ENCODE results near the gene NBDY. TPM values are rescaled to one million over a fixed set of nuclear protein-coding genes. Genes with fewer than 3 reads are reported as not detected.
"Not testable (repeated sequence)": the region's sequence is repeated elsewhere in the genome, so short reads cannot be mapped to it uniquely, and the experiment has no call there.

The NBDY gene
- total and polyA plus RNA-seq, 2 donors (not counting 3 experiments of a cell fraction or from before 2014, with no cell fraction given), result 33.0 to 57.3 TPM

GRCh38 chrX:56766554-56767347 is 37.7 kb downstream of the NBDY start:
- TF ChIP-seq EZH2 (IDR thresholded peaks at IDR 0.05; ENCODE audit: borderline replicate concordance, low read depth, low read length, severe bottlenecking), result no peak
- Histone ChIP-seq H3K4me3 (replicated peaks in 1 of 3; ENCODE audit: insufficient read depth in 1 of 3, low read depth in 1 of 3, low read length in 3 of 3) (no peak overlapping the region), H3K9me1 (replicated peaks; ENCODE audit: control insufficient read depth, extremely low read depth, insufficient read depth, low read length) (no peaks in the 10 kb centered on the region), H3K79me2 (ENCODE audit: control insufficient read depth, insufficient read depth, low read length) (peaks cover 3% of the 10 kb centered on the region), H3K27ac (ENCODE audit: insufficient read depth, low read depth, low read length) (no peak overlapping the region), H3K9me3 (replicated peaks; ENCODE audit: control insufficient read depth, insufficient read depth, low read length) (no peaks in the 10 kb centered on the region), H3K36me3 (ENCODE audit: control insufficient read depth in 2 of 2, extremely low read depth in 1 of 2, insufficient read depth in 2 of 2, low read length in 2 of 2) (peaks cover 0 to 4% of the 10 kb centered on the region in 2 experiments), H2AFZ (ENCODE audit: low read depth, low read length) (no peak overlapping the region), H3K27me3 (ENCODE audit: control insufficient read depth in 2 of 2, insufficient read depth in 2 of 2, low read length in 2 of 2) (no peaks in the 10 kb centered on the region), H4K20me1 (replicated peaks; ENCODE audit: control insufficient read depth, extremely low read depth, insufficient read depth, low read length) (no peaks in the 10 kb centered on the region), H3K4me2 (ENCODE audit: insufficient read depth, low read length) (no peak overlapping the region), H3K4me1 (ENCODE audit: control insufficient read depth, extremely low read depth, insufficient read depth, low read length) (peaks cover 14% of the 10 kb centered on the region), H3K9ac (replicated peaks; ENCODE audit: extremely low read depth, insufficient read depth, low read length) (no peak overlapping the region)
- no peak for FAIRE-seq
- dilution Hi-C loops (cut with MboI; ENCODE audit: extremely low pct_ligation_motif_present, low sequenced_read_pairs) (no loop called here), intact Hi-C loops (cut with micrococcal nuclease) (no loop called here)
- BruUV-seq (replicated peaks), result no TSS peak
- POLR2A ChIA-PET, result no interaction called here
- no peak for DNase-seq (ENCODE audit: low read depth, low spot score)
- CTCF ChIA-PET, result interaction anchor here (0.8 kb wide), 1 partner anchor 211 kb away, joined by 3 read pairs; no protein-coding TSS in a partner anchor

- H3K79me2 ChIP-seq (ENCODE audit: control insufficient read depth, insufficient read depth, low read length); FAIRE-seq; H3K27ac ChIP-seq (ENCODE audit: insufficient read depth, low read depth, low read length); dilution Hi-C loops (cut with MboI; ENCODE audit: extremely low pct_ligation_motif_present, low sequenced_read_pairs); H3K9ac ChIP-seq (replicated peaks; ENCODE audit: extremely low read depth, insufficient read depth, low read length); BruUV-seq (replicated peaks); H3K4me2 ChIP-seq (ENCODE audit: insufficient read depth, low read length); H4K20me1 ChIP-seq (replicated peaks; ENCODE audit: control insufficient read depth, extremely low read depth, insufficient read depth, low read length); H3K4me3 ChIP-seq (replicated peaks in 1 of 3; ENCODE audit: insufficient read depth in 1 of 3, low read depth in 1 of 3, low read length in 3 of 3); POLR2A ChIA-PET; H3K36me3 ChIP-seq (ENCODE audit: control insufficient read depth in 2 of 2, extremely low read depth in 1 of 2, insufficient read depth in 2 of 2, low read length in 2 of 2); H2AFZ ChIP-seq (ENCODE audit: low read depth, low read length); DNase-seq (ENCODE audit: low read depth, low spot score); H3K9me3 ChIP-seq (replicated peaks; ENCODE audit: control insufficient read depth, insufficient read depth, low read length); H3K9me1 ChIP-seq (replicated peaks; ENCODE audit: control insufficient read depth, extremely low read depth, insufficient read depth, low read length); H3K27me3 ChIP-seq (ENCODE audit: control insufficient read depth in 2 of 2, insufficient read depth in 2 of 2, low read length in 2 of 2); intact Hi-C loops (cut with micrococcal nuclease): not testable (repeated sequence)
- peaks cover 14% of the 10 kb centered on the region for H3K4me1 ChIP-seq (ENCODE audit: control insufficient read depth, extremely low read depth, insufficient read depth, low read length)
- CTCF ChIA-PET, result interaction anchor here (0.8 kb wide), 1 partner anchor 211 kb away, joined by 3 read pairs; no protein-coding TSS in a partner anchor
These were observed 38.5 kb downstream of the NBDY start for GRCh38 chrX:56767348-56768119.

GRCh38 chrX:56768120-56768660 is 39.1 kb downstream of the NBDY start:
- peaks cover 14% of the 10 kb centered on the region for H3K4me1 ChIP-seq (ENCODE audit: control insufficient read depth, extremely low read depth, insufficient read depth, low read length)
- H4K20me1 ChIP-seq (replicated peaks; ENCODE audit: control insufficient read depth, extremely low read depth, insufficient read depth, low read length); H3K27ac ChIP-seq (ENCODE audit: insufficient read depth, low read depth, low read length); H3K9me1 ChIP-seq (replicated peaks; ENCODE audit: control insufficient read depth, extremely low read depth, insufficient read depth, low read length); FAIRE-seq; POLR2A ChIA-PET; dilution Hi-C loops (cut with MboI; ENCODE audit: extremely low pct_ligation_motif_present, low sequenced_read_pairs); intact Hi-C loops (cut with micrococcal nuclease); CTCF ChIA-PET; H3K27me3 ChIP-seq (ENCODE audit: control insufficient read depth in 2 of 2, insufficient read depth in 2 of 2, low read length in 2 of 2); BruUV-seq (replicated peaks); H3K4me2 ChIP-seq (ENCODE audit: insufficient read depth, low read length); DNase-seq (ENCODE audit: low read depth, low spot score); H3K9me3 ChIP-seq (replicated peaks; ENCODE audit: control insufficient read depth, insufficient read depth, low read length); H3K4me3 ChIP-seq (replicated peaks in 1 of 3; ENCODE audit: insufficient read depth in 1 of 3, low read depth in 1 of 3, low read length in 3 of 3); H2AFZ ChIP-seq (ENCODE audit: low read depth, low read length); H3K36me3 ChIP-seq (ENCODE audit: control insufficient read depth in 2 of 2, extremely low read depth in 1 of 2, insufficient read depth in 2 of 2, low read length in 2 of 2); H3K9ac ChIP-seq (replicated peaks; ENCODE audit: extremely low read depth, insufficient read depth, low read length); H3K79me2 ChIP-seq (ENCODE audit: control insufficient read depth, insufficient read depth, low read length): not testable (repeated sequence)
